ENCODE data around the gene CEBPA. TPM values are rescaled to one million over a fixed set of nuclear protein-coding genes. Genes with fewer than 3 reads are reported as not detected.

Gene CEBPA
- total and polyA plus RNA-seq, 10 of the 15 experiments (the other 5 are each of a cell fraction or from before 2014, with no cell fraction given), result 0.04 to 0.36 (median 0.13) TPM; not detected in 4

DNA sequence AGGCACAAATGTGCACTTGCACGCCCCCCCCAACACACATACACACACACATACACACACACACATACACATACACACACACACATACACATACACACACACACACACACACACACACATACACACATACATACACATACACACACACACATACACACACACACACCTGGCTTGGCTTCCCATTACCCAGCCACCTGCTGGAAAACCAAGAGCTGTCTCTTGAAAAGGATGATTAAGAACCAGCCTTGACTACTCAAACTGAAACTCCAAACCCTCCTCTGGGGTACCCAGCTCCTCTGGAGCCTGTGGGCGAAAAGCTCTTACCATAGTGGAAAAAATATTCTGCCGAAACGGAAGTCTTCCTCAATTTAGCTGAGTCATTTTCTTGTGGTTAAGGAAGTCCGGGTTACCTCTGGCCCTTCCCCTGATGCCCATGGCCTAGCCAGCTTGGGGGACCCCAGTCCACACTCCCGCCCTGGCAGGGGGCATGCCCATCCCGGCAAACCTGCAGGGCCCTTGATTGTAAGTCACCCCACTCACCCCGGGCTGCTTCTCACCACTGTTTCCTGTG lies 21.9 kb downstream of the CEBPA start (continued):
- TF ChIP-seq MTA3 (IDR thresholded peaks at IDR 0.05; ENCODE audit: borderline replicate concordance, low read length) (peak; percentile 82; the same call in 1 of the 2 replicates), CBFB (IDR thresholded peaks at IDR 0.05; ENCODE audit: low read depth) (peak; percentile 78), IRF4 (IDR thresholded peaks at IDR 0.05; ENCODE audit: low read depth, low read length) (peak; percentile 94), TCF12 (IDR thresholded peaks at IDR 0.05; ENCODE audit: low read depth, low read length) (peak; percentile 95), NFIC (IDR thresholded peaks at IDR 0.05; ENCODE audit: low read depth, low read length) (peak; percentile 80), BCL11A (IDR thresholded peaks at IDR 0.05; ENCODE audit: low read depth, low read length) (peak; percentile 88; the same call in 1 of the 2 replicates), TCF3 (IDR thresholded peaks at IDR 0.05; ENCODE audit: borderline replicate concordance, insufficient read depth, low read depth, low read length) (peak; percentile 98), POU2F2 (IDR thresholded peaks at IDR 0.05; ENCODE audit: borderline replicate concordance, low read depth, low read length) (no peak; the same call in 2 of the 3 replicates), HDAC6 (IDR thresholded peaks at IDR 0.05; ENCODE audit: unreplicated experiment) (no peak), PAX5 (IDR thresholded peaks at IDR 0.05; ENCODE audit: borderline replicate concordance, low read depth, low read length) (no peak), RB1 (IDR thresholded peaks at IDR 0.05; ENCODE audit: borderline replicate concordance) (no peak), RAD21 (IDR thresholded peaks at IDR 0.05; ENCODE audit: insufficient read depth, low read depth, low read length) (no peak), IKZF2 (IDR thresholded peaks at IDR 0.05) (peak; percentile 98 to 99), DPF2 (IDR thresholded peaks at IDR 0.05) (peak; percentile 90), BACH1 (IDR thresholded peaks at IDR 0.05; ENCODE audit: borderline replicate concordance) (0 out of 2 replicates have a peak, but pooled peaks have one; percentile 51), ZSCAN29 (IDR thresholded peaks at IDR 0.05) (no peak), SREBF2 (IDR thresholded peaks at IDR 0.05; ENCODE audit: low read length) (no peak), SRF (IDR thresholded peaks at IDR 0.05; ENCODE audit: low read depth in 2 of 2, low read length in 2 of 2) (0 out of 4 replicates have a peak, but pooled peaks of 1 of the 2 experiments have one; percentile 58), WRNIP1 (IDR thresholded peaks at IDR 0.05; ENCODE audit: borderline replicate concordance, low read depth, low read length) (no peak), MEF2B (IDR thresholded peaks at IDR 0.05; ENCODE audit: partially characterized antibody, poor library complexity, severe bottlenecking) (peak; percentile 22), NFXL1 (IDR thresholded peaks at IDR 0.05; ENCODE audit: borderline replicate concordance) (no peak), NBN (IDR thresholded peaks at IDR 0.05) (peak; percentile 88)
- TF ChIP-seq, protein P1, sequence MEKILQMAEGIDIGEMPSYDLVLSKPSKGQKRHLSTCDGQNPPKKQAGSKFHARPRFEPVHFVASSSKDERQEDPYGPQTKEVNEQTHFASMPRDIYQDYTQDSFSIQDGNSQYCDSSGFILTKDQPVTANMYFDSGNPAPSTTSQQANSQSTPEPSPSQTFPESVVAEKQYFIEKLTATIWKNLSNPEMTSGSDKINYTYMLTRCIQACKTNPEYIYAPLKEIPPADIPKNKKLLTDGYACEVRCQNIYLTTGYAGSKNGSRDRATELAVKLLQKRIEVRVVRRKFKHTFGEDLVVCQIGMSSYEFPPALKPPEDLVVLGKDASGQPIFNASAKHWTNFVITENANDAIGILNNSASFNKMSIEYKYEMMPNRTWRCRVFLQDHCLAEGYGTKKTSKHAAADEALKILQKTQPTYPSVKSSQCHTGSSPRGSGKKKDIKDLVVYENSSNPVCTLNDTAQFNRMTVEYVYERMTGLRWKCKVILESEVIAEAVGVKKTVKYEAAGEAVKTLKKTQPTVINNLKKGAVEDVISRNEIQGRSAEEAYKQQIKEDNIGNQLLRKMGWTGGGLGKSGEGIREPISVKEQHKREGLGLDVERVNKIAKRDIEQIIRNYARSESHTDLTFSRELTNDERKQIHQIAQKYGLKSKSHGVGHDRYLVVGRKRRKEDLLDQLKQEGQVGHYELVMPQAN (conservative IDR thresholded peaks at IDR 0.05), result no peak
- TF ChIP-seq, protein P2, sequence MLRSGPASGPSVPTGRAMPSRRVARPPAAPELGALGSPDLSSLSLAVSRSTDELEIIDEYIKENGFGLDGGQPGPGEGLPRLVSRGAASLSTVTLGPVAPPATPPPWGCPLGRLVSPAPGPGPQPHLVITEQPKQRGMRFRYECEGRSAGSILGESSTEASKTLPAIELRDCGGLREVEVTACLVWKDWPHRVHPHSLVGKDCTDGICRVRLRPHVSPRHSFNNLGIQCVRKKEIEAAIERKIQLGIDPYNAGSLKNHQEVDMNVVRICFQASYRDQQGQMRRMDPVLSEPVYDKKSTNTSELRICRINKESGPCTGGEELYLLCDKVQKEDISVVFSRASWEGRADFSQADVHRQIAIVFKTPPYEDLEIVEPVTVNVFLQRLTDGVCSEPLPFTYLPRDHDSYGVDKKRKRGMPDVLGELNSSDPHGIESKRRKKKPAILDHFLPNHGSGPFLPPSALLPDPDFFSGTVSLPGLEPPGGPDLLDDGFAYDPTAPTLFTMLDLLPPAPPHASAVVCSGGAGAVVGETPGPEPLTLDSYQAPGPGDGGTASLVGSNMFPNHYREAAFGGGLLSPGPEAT (IDR thresholded peaks at IDR 0.05; ENCODE audit: low read depth), result peak; percentile 78
- TF ChIP-seq, protein P3, sequence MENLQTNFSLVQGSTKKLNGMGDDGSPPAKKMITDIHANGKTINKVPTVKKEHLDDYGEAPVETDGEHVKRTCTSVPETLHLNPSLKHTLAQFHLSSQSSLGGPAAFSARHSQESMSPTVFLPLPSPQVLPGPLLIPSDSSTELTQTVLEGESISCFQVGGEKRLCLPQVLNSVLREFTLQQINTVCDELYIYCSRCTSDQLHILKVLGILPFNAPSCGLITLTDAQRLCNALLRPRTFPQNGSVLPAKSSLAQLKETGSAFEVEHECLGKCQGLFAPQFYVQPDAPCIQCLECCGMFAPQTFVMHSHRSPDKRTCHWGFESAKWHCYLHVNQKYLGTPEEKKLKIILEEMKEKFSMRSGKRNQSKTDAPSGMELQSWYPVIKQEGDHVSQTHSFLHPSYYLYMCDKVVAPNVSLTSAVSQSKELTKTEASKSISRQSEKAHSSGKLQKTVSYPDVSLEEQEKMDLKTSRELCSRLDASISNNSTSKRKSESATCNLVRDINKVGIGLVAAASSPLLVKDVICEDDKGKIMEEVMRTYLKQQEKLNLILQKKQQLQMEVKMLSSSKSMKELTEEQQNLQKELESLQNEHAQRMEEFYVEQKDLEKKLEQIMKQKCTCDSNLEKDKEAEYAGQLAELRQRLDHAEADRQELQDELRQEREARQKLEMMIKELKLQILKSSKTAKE (IDR thresholded peaks at IDR 0.05; ENCODE audit: low read depth, poor library complexity, severe bottlenecking), result peak; percentile 18
- TF ChIP-seq, protein P4, sequence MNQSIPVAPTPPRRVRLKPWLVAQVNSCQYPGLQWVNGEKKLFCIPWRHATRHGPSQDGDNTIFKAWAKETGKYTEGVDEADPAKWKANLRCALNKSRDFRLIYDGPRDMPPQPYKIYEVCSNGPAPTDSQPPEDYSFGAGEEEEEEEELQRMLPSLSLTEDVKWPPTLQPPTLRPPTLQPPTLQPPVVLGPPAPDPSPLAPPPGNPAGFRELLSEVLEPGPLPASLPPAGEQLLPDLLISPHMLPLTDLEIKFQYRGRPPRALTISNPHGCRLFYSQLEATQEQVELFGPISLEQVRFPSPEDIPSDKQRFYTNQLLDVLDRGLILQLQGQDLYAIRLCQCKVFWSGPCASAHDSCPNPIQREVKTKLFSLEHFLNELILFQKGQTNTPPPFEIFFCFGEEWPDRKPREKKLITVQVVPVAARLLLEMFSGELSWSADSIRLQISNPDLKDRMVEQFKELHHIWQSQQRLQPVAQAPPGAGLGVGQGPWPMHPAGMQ (IDR thresholded peaks at IDR 0.05; ENCODE audit: borderline replicate concordance), result no peak

Data from GM12878 (cell line).